PFSK-1 (cell line): ENCODE data around the gene GIMAP2.

Source experiments
- FOXP2 ChIP-seq: optimal IDR thresholded peaks from 2 replicates; pipeline ENCODE3; 2011; ENCODE audit warnings: borderline replicate concordance, control low read depth, inconsistent platforms; ENCODE audit not compliant: insufficient read depth; ENCODE audit errors: extremely low read length, extremely low read depth
- POLR2AphosphoS5 ChIP-seq: IDR thresholded peaks from 2 replicates; pipeline ENCODE4 v1.6.1; 2012; ENCODE audit warnings: low read depth, mild to moderate bottlenecking, control low read depth, low read length, moderate library complexity
- SIN3A ChIP-seq: IDR thresholded peaks from 2 replicates; pipeline ENCODE4 v1.6.1; 2012; ENCODE audit warnings: mild to moderate bottlenecking, low read length, moderate library complexity, borderline replicate concordance; ENCODE audit not compliant: insufficient read depth
- TF ChIP-seq, protein P1 (sequence below), 2 experiments: IDR thresholded peaks; 2 replicates each; pipeline versions ENCODE4 v1.6.1 to v1.8.0; 2011 to 2012; ENCODE audit warnings: low read depth in 2 of 2, low read length in 2 of 2, control low read depth in 1 of 2, inconsistent platforms in 1 of 2, mild to moderate bottlenecking in 1 of 2, moderate library complexity in 1 of 2; ENCODE audit not compliant: insufficient read depth in 1 of 2

DNA sequence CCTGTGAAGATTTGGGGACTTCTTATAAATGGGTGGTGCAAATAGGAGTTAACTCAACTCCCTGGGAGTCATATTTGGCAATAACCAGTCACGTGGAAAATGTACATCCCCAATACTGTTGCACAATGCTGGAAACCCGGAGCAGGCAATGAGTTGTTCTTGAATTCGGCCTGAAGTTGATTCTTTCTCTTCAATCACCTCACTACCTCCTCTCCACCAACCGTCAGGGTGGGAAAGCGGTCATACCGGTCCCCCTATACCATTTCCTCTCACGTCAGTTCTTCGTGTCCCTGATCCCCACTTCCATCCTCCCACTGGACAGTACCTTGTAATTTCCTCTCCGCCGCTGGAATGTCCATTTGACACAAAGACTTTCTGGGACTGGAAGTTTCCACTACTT lies 54.5 kb downstream of the GIMAP2 start:
- TF ChIP-seq POLR2AphosphoS5 (no peak), SIN3A (no peak), FOXP2 (no peak)
- TF ChIP-seq, protein P1, sequence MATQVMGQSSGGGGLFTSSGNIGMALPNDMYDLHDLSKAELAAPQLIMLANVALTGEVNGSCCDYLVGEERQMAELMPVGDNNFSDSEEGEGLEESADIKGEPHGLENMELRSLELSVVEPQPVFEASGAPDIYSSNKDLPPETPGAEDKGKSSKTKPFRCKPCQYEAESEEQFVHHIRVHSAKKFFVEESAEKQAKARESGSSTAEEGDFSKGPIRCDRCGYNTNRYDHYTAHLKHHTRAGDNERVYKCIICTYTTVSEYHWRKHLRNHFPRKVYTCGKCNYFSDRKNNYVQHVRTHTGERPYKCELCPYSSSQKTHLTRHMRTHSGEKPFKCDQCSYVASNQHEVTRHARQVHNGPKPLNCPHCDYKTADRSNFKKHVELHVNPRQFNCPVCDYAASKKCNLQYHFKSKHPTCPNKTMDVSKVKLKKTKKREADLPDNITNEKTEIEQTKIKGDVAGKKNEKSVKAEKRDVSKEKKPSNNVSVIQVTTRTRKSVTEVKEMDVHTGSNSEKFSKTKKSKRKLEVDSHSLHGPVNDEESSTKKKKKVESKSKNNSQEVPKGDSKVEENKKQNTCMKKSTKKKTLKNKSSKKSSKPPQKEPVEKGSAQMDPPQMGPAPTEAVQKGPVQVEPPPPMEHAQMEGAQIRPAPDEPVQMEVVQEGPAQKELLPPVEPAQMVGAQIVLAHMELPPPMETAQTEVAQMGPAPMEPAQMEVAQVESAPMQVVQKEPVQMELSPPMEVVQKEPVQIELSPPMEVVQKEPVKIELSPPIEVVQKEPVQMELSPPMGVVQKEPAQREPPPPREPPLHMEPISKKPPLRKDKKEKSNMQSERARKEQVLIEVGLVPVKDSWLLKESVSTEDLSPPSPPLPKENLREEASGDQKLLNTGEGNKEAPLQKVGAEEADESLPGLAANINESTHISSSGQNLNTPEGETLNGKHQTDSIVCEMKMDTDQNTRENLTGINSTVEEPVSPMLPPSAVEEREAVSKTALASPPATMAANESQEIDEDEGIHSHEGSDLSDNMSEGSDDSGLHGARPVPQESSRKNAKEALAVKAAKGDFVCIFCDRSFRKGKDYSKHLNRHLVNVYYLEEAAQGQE (IDR thresholded peaks at IDR 0.05; ENCODE audit: insufficient read depth in 1 of 2, low read depth in 2 of 2, low read length in 2 of 2), result no peak
